Measurements from ENCODE around the gene SBK2.

GRCh38 chr19:55528030-55528803, 8.7 kb downstream of the SBK2 start:
- TF ChIP-seq CTCF (IDR thresholded peaks at IDR 0.05) = no peak
- TF ChIP-seq POLR2A (IDR thresholded peaks at IDR 0.05) = no peak
